SU-DHL-6 (cell line): Measurements from ENCODE around the gene CABS1.

ENCODE experiments used
- H2AFZ ChIP-seq: fragments of 200-600 bp; sonication (generic); 2 replicates; pipeline ENCODE4 v1.6.1; 2014; ENCODE audit warnings: low read depth, mild to moderate bottlenecking, moderate library complexity, mixed read lengths, antibody characterized with exemption, low read length; ENCODE audit not compliant: severe bottlenecking
- H3F3A ChIP-seq: fragments of 200-600 bp; shearing (Covaris generic); 2 replicates; pipeline ENCODE4 v1.6.0; 2016; ENCODE audit warnings: antibody characterized with exemption, mild to moderate bottlenecking; ENCODE audit not compliant: insufficient read depth
- H3K27ac ChIP-seq: fragments of 200-600 bp; sonication (generic); 2 replicates; pipeline ENCODE4 v1.5.1; 2016; ENCODE audit warnings: low read depth, mild to moderate bottlenecking, low read length, moderate library complexity, mixed read lengths
- H3K27me3 ChIP-seq: fragments of 200-600 bp; sonication (generic), shearing (Covaris generic); 2 replicates; pipeline ENCODE4 v1.6.0; 2014; ENCODE audit warnings: mild to moderate bottlenecking, low read length
- H3K36me3 ChIP-seq: fragments of 200-600 bp; sonication (generic); 2 replicates; pipeline ENCODE4 v1.6.1; 2014; ENCODE audit warnings: mild to moderate bottlenecking, low read length, mixed read lengths
- H3K4me2 ChIP-seq: fragments of 300-600, 200-600 bp; shearing (Covaris generic), sonication (generic); 2 replicates; pipeline ENCODE4 v1.6.0; 2014; ENCODE audit warnings: low read length, low read depth, mild to moderate bottlenecking; ENCODE audit not compliant: poor library complexity, severe bottlenecking
- H3K4me3 ChIP-seq: fragments of 200-600 bp; sonication (generic); 2 replicates; pipeline ENCODE4 v1.5.1; 2014; ENCODE audit warnings: antibody characterized with exemption, low read length, mild to moderate bottlenecking, mixed read lengths; ENCODE audit not compliant: insufficient read depth, poor library complexity, severe bottlenecking
- H3K79me2 ChIP-seq: fragments of 200-600 bp; sonication (generic); 2 replicates; pipeline ENCODE4 v1.6.1; 2014; ENCODE audit warnings: mild to moderate bottlenecking, low read length, moderate library complexity; ENCODE audit not compliant: insufficient read depth
- H3K9ac ChIP-seq: fragments of 200-600 bp; sonication (generic); 2 replicates; pipeline ENCODE4 v1.7.0; 2014; ENCODE audit warnings: mild to moderate bottlenecking, low read length
- H3K9me2 ChIP-seq: fragments of 200-600 bp; sonication (generic); replicated peaks from 2 replicates; pipeline ENCODE4 v1.6.1; 2014; ENCODE audit warnings: low read length; ENCODE audit not compliant: insufficient read depth
- H3K9me3 ChIP-seq: fragments of 200-600 bp; sonication (generic); 2 replicates; pipeline ENCODE4 v1.6.1; 2014; ENCODE audit warnings: low read length, mixed read lengths; ENCODE audit not compliant: insufficient read depth
- H4K20me1 ChIP-seq: fragments of 200-600 bp; sonication (generic); 2 replicates; pipeline ENCODE4 v1.6.1; 2014; ENCODE audit warnings: low read depth, mild to moderate bottlenecking, antibody characterized with exemption, low read length, moderate library complexity, mixed read lengths
- CTCF ChIP-seq: fragments of 200-600 bp; sonication (generic); IDR thresholded peaks from one replicate; pipeline ENCODE4 v1.5.1; 2017; ENCODE audit warnings: antibody characterized with exemption, mild to moderate bottlenecking, low read length, moderate library complexity; ENCODE audit not compliant: insufficient read depth, poor library complexity, severe bottlenecking
- EZH2phosphoT487 ChIP-seq: fragments of 200-600 bp; sonication (generic), shearing (Covaris generic); conservative IDR thresholded peaks from 2 replicates; pipeline ENCODE4 v1.6.1; 2018; ENCODE audit warnings: mild to moderate bottlenecking, antibody characterized with exemption, low read length, moderate library complexity, mixed read lengths

Gene CABS1

GRCh38 chr4:70359115-70359661 is 24.4 kb downstream of the CABS1 start:
- H3F3A ChIP-seq = no peaks in the 10 kb centered on the region
- no peak for TF ChIP-seq EZH2phosphoT487
- TF ChIP-seq CTCF = no peak

GRCh38 chr4:70360460-70360859 is 25.7 kb downstream of the CABS1 start, which contains the start of gene SMR3A:
Gene SMR3A, plus strand, starts transcription at chr4:70360760. Its CDS starts 1,356 bp downstream, at chr4:70362116.
- no peak within 1 kb of the TSS for H2AFZ ChIP-seq
- no peaks in the 10 kb centered on the region for H3K36me3 ChIP-seq
- TF ChIP-seq EZH2phosphoT487 (no peak), CTCF (no peak)
- H3K4me2 ChIP-seq = no peak within 1 kb of the TSS
- H3K27ac ChIP-seq = no peak within 1 kb of the TSS
- no peaks in the 10 kb centered on the region for H3K79me2 ChIP-seq
- no peaks in the 10 kb centered on the region for H3K9me2 ChIP-seq
- H3F3A ChIP-seq = no peaks in the 10 kb centered on the region
- H3K27me3 ChIP-seq = no peaks in the 10 kb centered on the region
- no peak within 1 kb of the TSS for H3K9ac ChIP-seq
- H3K9me3 ChIP-seq = no peaks in the 10 kb centered on the region
- H3K4me3 ChIP-seq = no peak within 1 kb of the TSS
- no peaks in the 10 kb centered on the region for H4K20me1 ChIP-seq

More at GRCh38 chr4:70359115-70359661, 24.4 kb downstream of the CABS1 start:
- no peaks in the 10 kb centered on the region for H3K9me2 ChIP-seq
- H3K9me3 ChIP-seq = no peaks in the 10 kb centered on the region
- no peak overlapping the region for H3K9ac ChIP-seq
- H3K4me2 ChIP-seq = no peak overlapping the region
- no peaks in the 10 kb centered on the region for H4K20me1 ChIP-seq
- H2AFZ ChIP-seq = no peak overlapping the region
- H3K79me2 ChIP-seq = no peaks in the 10 kb centered on the region
- no peaks in the 10 kb centered on the region for H3K36me3 ChIP-seq
- no peaks in the 10 kb centered on the region for H3K27me3 ChIP-seq
- no peak overlapping the region for H3K27ac ChIP-seq
- no peak overlapping the region for H3K4me3 ChIP-seq

DNA sequence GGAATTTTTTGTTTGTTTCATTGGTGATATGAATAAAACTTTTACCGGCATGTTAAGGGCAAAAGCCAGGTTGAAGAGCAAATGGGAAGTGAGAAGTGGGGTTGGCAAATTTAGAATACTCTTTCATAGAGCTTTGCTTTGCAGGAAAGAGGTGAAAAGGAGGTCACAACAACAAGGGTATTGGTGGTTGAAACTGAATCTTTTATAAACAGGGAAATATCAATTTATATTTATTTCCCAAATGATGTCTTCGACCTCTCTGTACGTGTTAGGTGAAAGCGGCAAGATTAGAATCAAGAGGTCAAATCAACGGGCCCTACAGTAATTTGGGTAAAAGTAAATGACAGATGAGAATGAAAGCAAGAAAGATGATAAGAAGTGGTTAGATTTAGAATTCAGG is 29.2 kb downstream of the CABS1 start:
- Histone ChIP-seq H3K9me2 (no peaks in the 10 kb centered on the region), H3K9ac (no peak overlapping the region), H3K27ac (no peak overlapping the region)

More for the DNA sequence above, 29.2 kb downstream of the CABS1 start:
- Histone ChIP-seq H3K27me3 (no peaks in the 10 kb centered on the region), H2AFZ (no peak overlapping the region), H3K4me3 (no peak overlapping the region), H3K4me2 (no peak overlapping the region), H3K36me3 (no peaks in the 10 kb centered on the region), H3F3A (no peaks in the 10 kb centered on the region), H3K9me3 (no peaks in the 10 kb centered on the region), H4K20me1 (no peaks in the 10 kb centered on the region), H3K79me2 (no peaks in the 10 kb centered on the region)
- TF ChIP-seq CTCF (no peak), EZH2phosphoT487 (no peak)
